AG04450 (cell line): ENCODE data around the gene CD48. TPM values are rescaled to one million over a fixed set of nuclear protein-coding genes. Genes with fewer than 3 reads are reported as not detected.

Experiments
- CTCF ChIA-PET: fragments of 300-600, 350-600 bp; formaldehyde crosslinking; extraction: SDS; loops from one replicate; lab custom pipeline; 2022; ENCODE audit warnings: antibody characterized with exemption, inconsistent platforms; lab: Charles Lee
- POLR2A ChIA-PET: fragments of 350-600 bp; formaldehyde crosslinking; extraction: SDS; loops from one replicate; lab custom pipeline; 2021; ENCODE audit warnings: antibody characterized with exemption, inconsistent platforms; lab: Yijun Ruan, JAX
- DNase-seq: peaks from one replicate; pipeline ENCODE4 v3.0.0-alpha.2; 2011; ENCODE audit warnings: low read depth, low spot score
- H3K27ac ChIP-seq: one replicate; pipeline ENCODE4 v1.5.1; 2012; ENCODE audit warnings: low read depth, low read length, control low read depth
- H3K27me3 ChIP-seq: one replicate; pipeline ENCODE4 v1.6.0; 2012; ENCODE audit warnings: low read length; ENCODE audit not compliant: control insufficient read depth, insufficient read depth
- H3K4me3 ChIP-seq: 2 replicates; pipeline ENCODE4 v1.5.1; 2011; ENCODE audit warnings: mild to moderate bottlenecking, low read depth, low read length, control low read depth
- H3K9me3 ChIP-seq: 2 replicates; pipeline ENCODE4 v1.5.1; 2012; ENCODE audit warnings: low read length; ENCODE audit not compliant: control insufficient read depth, insufficient read depth
- CTCF ChIP-seq: IDR thresholded peaks from 2 replicates; pipeline ENCODE4 v1.5.1; 2011; ENCODE audit warnings: low read depth, low read length, control low read depth, inconsistent platforms
- polyA plus RNA-seq: library from polyadenylated mRNA; depleted of rRNA; stranded (reverse); fragments of >200 nt; gene quantifications from 2 replicates; pipeline ENCODE4 v1.2.3, GENCODE V29; 2011; rRNA removed

Gene CD48
- polyA plus RNA-seq, 1 experiment, result not detected

DNA sequence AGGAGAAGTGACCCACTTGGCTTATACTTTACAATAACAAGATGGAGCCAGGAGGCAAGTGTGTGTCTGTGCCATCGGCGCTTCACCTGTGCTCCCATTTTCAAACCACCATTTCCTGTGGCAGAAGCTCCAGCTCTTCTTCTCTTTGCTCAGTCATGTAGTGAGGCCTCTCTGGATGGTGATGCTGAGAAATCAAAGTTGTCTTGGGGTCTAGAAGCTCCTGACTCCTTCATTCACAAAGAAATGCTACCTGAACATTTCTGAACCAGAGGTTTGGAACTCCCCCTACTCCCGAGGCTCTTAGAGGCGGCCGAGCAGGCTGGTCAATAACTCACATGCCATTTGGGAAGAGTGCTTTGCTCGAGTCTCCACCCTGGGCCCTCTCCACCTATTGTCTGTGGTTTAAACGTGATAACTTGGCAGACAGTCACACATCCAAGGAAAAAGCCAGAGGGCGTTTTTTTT lies 82.8 kb downstream of the CD48 start:
- H3K27ac ChIP-seq, result no peak overlapping the region
- H3K4me3 ChIP-seq, result no peak overlapping the region
- no peak for DNase-seq
- POLR2A ChIA-PET, result no interaction called here
- H3K9me3 ChIP-seq, result no peaks in the 10 kb centered on the region
- no peaks in the 10 kb centered on the region for H3K27me3 ChIP-seq
- TF ChIP-seq CTCF, result no peak
- CTCF ChIA-PET, result no interaction called here

Other genes with a start within 250 kb of the CD48 start
- not detected in 2 replicates for gene SLAMF6, start 188.6 kb downstream of the CD48 start, polyA plus RNA-seq
- not detected in 2 replicates for gene CD84, start 132.3 kb downstream of the CD48 start, polyA plus RNA-seq
- not detected in 2 replicates for gene SLAMF1, start 64.8 kb downstream of the CD48 start, polyA plus RNA-seq
- not detected in 2 replicates for gene SLAMF7, start 27.4 kb upstream of the CD48 start, polyA plus RNA-seq
- not detected in 2 replicates for gene LY9, start 84.4 kb upstream of the CD48 start, polyA plus RNA-seq
- not detected in 2 replicates for gene CD244, start 151.1 kb upstream of the CD48 start, polyA plus RNA-seq
- gene ITLN1, start 173.4 kb upstream of the CD48 start, polyA plus RNA-seq, result not detected in 2 replicates
- gene ITLN2, start 243.0 kb upstream of the CD48 start, polyA plus RNA-seq, result not detected in 2 replicates